Spleen (tissue), 7 donors: ENCODE results near the gene NOS1AP.

Experiments used
- POLR2AphosphoS5 ChIP-seq, 3 donors: sonication (generic); formaldehyde crosslinking; IDR thresholded peaks; one replicate each; pipeline ENCODE4 v1.5.1; 2017; ENCODE audit warnings: antibody characterized with exemption in 3 of 3
- TF ChIP-seq, protein P1 (sequence below), 11 experiments: fragments of 200-600 bp in 7 of 11; fragments of 450-650 bp in 4 of 11; sonication (generic) in 4 of 11; IDR thresholded peaks in 8 of 11; conservative IDR thresholded peaks in 3 of 11; 1 replicate in 7 of 11; 2 replicates in 4 of 11; pipeline versions ENCODE4 v1.4.0 to v1.8.0; 2016 to 2021; ENCODE audit warnings: antibody characterized with exemption in 11 of 11, inconsistent platforms in 4 of 11, mild to moderate bottlenecking in 1 of 11
- donor health status: DM: no; HTN: no; CAD: no; lungs with moderate emphysema.
- donor health status: DM: no; HTN: no; CAD: no.
- donor health status: DM: no; HTN: no; CAD: no.

DNA sequence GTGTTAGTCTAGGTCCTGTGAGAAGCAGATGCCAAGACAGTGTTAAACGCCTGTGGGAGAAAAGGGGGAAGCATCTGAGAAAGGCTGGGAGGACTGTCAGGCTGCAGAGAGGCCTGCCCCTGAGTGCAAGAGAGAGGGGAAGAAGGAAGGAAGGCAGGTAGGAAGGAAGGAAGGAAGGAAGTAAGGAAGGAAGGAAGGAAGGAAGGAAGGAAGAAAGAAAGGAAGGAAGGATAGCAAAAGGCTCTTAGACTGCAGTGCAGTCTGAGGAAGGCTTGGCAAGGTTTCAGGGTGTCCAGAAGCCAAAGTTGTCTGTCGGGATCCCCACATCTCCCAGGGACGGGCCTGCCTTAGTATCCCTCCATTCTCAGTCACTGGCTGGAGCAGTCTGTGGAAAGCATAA is 224.5 kb downstream of the NOS1AP start:
- TF ChIP-seq, protein P1, sequence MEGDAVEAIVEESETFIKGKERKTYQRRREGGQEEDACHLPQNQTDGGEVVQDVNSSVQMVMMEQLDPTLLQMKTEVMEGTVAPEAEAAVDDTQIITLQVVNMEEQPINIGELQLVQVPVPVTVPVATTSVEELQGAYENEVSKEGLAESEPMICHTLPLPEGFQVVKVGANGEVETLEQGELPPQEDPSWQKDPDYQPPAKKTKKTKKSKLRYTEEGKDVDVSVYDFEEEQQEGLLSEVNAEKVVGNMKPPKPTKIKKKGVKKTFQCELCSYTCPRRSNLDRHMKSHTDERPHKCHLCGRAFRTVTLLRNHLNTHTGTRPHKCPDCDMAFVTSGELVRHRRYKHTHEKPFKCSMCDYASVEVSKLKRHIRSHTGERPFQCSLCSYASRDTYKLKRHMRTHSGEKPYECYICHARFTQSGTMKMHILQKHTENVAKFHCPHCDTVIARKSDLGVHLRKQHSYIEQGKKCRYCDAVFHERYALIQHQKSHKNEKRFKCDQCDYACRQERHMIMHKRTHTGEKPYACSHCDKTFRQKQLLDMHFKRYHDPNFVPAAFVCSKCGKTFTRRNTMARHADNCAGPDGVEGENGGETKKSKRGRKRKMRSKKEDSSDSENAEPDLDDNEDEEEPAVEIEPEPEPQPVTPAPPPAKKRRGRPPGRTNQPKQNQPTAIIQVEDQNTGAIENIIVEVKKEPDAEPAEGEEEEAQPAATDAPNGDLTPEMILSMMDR (IDR thresholded peaks at IDR 0.05 in 8 of 11, conservative IDR thresholded peaks at IDR 0.05 in 3 of 11): no peak
- TF ChIP-seq POLR2AphosphoS5 (IDR thresholded peaks at IDR 0.05): no peak
